HuH-7 (cell line): ENCODE results near the gene SLC13A4.
"Not testable (repeated sequence)": the region's sequence is repeated elsewhere in the genome, so short reads cannot be mapped to it uniquely, and the experiment has no call there.

Experiments
- DNase-seq: peaks from one replicate; pipeline ENCODE4 v3.0.0; 2011; ENCODE audit warnings: low spot score

Gene SLC13A4

GRCh38 chr7:135728136-135728669 is at the start of gene SLC13A4:
SLC13A4 (minus strand) TSS chr7:135728186; CDS start chr7:135727496, 690 bp downstream.
- DNase-seq, result no peak

DNA sequence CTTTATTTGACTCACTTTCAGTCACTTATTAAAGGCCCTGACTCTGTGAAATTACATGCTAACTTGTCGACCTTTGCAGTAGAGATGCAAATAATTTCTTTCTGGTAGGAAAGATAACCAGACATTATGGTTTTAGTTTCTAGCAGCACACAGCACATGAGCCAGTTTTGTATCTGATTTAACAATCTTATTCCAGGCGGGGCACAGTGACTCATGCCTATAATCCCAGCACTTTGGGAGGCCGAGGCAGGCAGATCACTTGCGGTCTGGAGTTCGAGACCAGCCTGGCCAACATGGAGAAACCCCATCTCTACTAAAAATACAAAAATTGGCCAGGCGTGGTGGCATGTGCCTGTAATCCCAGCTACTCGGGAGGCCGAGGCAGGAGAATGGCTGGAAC is 47.9 kb upstream of the SLC13A4 start:
- DNase-seq, result not testable (repeated sequence)

GRCh38 chr7:135775230-135775629 is 47.2 kb upstream of the SLC13A4 start:
- DNase-seq, result no peak

GRCh38 chr7:135774284-135774683 is 46.3 kb upstream of the SLC13A4 start:
- DNase-seq, result no peak

DNA sequence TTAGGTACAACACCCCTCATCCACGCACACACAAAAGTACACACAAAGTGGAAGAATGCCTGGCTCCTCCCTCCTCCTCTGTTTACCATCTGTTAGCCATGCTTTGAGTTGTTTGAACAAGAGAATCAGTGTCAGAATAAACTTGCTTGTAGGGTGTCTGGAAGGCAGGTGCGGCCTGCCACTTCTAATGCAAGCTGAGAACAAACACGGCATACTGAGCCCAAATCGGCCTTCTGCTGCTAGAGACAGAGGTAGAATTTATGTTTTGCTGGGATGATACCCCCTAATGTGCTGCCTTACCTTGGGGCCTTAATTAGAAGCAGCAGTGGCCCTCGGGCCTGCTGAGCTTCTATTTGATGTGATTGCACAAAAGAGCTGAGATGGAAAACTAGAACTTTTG is 45.5 kb upstream of the SLC13A4 start:
- no peak for DNase-seq

DNA sequence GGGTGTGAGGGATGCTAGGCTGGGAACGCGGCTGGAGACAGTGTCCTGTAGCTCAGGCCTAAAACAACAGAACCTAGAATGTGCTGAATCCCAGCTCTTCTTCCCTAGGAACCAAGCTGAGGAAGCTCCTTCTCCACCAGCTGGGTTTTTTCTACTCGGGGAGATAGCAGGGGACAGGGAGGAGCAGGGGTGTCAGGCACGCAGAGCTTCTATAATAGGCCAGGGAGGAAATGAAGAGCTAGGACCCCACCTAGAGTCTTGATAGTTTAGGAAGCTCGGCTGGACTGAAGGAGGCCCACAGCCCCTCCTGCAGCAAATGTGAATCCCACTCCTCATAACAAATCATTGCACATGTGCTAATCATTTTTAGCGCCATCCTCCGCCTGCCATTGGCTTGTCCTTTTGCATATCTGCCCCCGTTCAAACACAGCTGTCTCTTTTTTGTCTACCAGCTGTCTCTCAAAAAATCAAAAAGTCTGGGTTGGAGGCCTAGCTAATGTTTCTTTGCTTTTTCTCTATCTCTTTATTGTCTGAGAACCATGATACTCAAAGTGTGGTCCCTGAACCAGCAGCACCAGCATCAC is 44.7 kb upstream of the SLC13A4 start:
- no peak for DNase-seq

GRCh38 chr7:135771961-135772638 is 44.1 kb upstream of the SLC13A4 start:
- DNase-seq, result no peak

GRCh38 chr7:135771051-135771450 is 43.1 kb upstream of the SLC13A4 start:
- DNase-seq, result no peak

DNA sequence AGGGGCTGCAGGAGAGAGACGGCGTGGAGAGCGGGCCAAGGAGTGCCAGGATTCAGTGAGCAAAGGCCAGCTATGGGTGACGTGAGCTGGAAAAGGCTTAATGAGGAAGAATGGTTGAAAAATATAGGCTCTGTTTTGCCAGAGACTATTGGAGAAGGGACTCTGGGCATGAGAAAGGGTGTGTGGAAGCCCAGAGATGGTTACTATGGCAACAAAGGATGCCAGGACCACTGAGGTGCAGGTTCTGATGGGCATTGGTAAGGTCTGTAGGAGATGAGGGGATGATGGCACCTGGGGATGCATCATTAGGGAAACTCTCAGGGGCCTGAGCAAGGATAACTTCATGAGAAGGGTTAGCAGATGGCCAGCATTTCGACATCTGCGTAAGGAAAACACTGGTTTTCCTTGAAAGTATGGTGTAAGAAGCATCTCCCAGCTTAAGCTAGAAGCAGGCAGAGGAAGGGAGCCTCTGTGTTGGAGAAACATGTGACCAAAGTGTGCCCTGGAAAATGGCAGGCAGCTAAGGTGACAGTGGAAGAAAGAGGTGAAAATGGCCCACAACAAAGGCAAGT is 42.2 kb upstream of the SLC13A4 start:
- DNase-seq, result no peak

DNA sequence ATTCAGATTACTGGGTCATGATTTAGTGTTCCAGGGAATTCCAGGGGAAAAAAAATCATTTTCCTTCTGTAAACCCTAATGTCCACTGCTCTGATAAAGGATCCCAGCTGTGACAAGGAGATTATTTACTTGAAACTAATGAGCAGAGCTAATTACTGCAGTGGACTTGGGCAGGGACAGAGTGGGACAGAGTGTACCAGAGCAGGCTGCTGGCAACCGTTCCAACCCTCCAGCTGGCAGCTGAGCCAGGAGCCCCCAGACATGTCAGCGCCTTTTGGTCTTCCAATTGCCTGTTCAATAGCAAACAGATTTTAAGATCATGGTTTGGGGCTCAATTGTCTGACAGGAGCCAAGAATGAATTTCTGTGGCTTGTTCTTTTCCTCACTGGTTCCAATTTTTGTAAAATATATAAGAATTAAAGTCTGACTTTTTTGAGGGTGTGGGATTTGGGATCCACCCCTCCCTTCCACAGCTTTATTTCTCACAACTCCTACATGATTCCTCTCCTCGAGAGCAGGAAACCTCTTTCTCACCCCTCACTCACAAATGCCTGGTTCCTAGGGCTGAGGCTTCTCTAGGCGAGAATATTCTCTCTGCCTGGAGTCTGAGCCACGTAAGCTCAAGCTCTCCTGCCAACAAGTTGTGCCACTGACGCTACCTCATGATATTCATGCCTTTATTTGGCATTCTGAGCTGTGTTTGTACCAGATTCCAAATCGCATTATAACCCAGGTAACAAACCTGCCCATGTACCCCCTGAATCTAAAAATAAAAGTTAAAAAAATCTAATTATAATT is 41.2 kb upstream of the SLC13A4 start:
- no peak for DNase-seq

GRCh38 chr7:135768467-135768866 is 40.5 kb upstream of the SLC13A4 start:
- no peak for DNase-seq

GRCh38 chr7:135768064-135768463 is 40.1 kb upstream of the SLC13A4 start:
- no peak for DNase-seq

GRCh38 chr7:135763261-135763660 is 35.3 kb upstream of the SLC13A4 start:
- DNase-seq, result no peak

DNA sequence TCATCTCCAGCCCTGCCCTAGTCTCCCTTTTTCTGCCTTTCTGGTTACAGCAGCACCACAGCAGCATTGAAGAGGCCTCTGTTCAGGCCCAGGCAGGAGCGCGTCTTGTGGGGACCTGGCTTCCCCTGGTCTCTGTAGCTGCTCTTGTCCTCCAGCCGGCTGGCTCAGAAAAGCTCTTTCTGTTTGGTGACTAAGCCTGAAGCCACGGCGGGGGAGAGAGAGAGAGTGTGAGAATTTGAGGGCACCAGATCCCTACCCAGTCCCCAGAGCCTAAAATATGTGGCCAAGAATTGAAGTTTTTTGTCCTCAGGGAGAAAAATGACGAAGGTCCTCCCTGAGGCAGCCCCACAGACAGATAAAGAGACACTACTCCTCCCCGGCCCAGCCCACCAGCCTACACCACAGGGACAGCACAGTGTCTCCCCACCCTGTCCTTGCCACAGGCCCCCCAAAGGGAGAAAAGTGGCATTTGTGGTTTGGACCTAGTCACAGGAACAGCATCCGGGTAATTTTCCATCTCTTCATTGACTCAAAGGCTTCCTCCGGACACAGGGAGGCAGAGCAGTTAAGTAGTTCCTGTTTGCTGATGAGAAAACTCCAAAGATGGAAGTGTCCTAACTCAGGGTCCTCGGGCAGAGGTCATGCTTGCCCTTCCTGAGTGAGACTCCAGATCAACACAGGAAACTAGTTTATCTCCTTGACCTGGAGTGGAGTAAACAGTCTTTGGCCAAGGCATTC is 33.9 kb upstream of the SLC13A4 start:
- no peak for DNase-seq

GRCh38 chr7:135759532-135759931 is 31.5 kb upstream of the SLC13A4 start:
- no peak for DNase-seq

GRCh38 chr7:135758531-135758932 is 30.5 kb upstream of the SLC13A4 start:
- DNase-seq, result no peak

DNA sequence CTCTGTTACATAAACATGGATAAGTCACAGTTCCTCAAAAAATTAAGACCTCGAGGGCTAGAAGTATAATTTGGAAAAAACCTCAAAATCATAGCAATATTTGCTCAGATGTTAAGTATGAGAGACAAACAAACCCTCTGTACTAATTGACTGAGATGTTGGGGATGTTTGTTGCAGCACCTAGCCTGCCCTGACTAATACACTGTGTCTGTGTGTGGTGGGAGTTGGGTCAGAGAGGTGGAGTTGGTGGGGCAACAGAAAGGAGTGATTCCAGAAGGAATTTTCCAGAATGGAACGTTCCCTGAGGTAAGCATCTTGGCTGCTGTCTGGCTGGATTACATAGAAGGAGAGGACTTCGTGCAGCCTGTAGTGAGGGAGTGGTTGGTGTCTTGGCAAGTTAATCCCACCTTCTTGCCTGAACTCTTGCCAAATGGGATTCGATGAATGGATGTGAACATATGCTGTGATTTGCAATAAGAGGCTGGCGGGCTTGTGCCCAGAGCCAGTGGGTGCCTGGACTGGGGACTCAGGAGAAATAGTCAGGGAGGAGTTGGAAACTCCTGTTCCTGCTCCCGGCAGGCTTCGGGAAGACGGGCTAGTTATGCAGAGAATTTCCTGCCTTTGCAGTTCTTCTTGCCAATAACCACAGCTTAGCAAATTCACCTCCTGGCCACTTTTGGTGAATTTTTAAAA is 29.9 kb upstream of the SLC13A4 start:
- DNase-seq, result no peak

DNA sequence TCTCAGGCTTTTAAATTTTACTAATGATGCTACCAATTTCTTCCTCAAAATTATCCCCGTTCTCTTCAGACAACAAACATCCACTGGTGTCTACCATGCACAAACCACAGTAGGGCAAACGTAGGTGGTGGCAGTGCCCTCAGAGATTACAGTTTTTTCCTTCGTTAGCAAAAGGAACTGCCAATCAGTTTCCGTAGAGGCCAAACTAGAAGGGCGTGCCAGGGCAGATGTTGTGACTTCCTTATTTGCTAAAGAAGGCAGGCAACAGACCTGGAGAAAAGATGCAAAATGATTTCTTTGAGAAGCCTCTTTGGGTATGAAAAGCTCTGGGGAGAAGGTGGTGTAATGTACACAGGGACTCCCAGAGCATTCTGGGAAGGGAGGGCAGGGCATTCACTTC is 28.2 kb upstream of the SLC13A4 start:
- DNase-seq, result no peak

GRCh38 chr7:135755351-135755753 is 27.4 kb upstream of the SLC13A4 start:
- DNase-seq, result no peak

DNA sequence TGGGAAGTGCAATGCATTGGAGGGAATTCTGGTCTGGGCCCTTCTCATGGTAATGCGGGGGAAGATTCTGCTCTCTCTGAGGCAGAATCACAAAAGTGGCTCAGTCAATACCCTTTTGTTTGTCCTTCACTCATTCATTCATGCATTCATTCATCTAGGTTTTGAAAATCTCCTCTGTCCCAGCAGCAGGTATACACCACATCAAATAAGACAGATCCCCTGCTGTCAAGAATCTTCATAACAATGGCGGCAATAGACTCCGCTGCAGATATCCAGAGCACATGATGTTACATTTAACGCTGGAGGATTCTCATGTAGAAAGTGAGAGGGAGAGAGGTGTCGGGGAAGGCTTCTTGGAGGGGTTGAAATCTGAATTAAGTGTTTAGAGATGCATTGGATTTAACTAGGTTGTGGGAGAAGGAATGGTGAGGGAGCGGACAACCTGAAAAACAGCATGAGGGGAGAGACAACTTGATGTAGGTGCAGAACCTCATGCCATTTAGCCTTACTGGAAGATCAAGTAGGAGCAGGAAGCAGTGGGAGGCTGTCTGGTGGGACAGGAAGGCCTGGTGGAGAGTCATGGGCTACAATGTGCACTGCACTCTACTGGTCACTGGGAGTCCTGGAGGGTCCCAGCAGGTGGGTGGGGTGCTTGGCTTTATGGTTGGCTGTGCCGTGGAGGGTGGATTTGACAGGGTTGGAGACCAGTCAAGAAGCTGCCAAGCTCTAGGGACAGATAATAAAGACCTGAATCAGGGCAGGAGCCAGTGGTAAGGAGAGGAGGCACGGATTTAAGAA is 25.8 kb upstream of the SLC13A4 start:
- DNase-seq, result no peak
